Astrocyte (in vitro differentiated cells and primary cell): ENCODE data around the gene SLC25A13. TPM values are rescaled to one million over a fixed set of nuclear protein-coding genes. Genes with fewer than 3 reads are reported as not detected.

Experiments used
- DNase-seq: peaks from one replicate; pipeline ENCODE4 v3.0.0-alpha.2; 2010; ENCODE audit warnings: low read depth
- FAIRE-seq: peaks from 2 replicates; lab custom pipeline; 2011; peaks lifted over from hg19 to GRCh38; lab: Jason Lieb, UNC
- H2AFZ ChIP-seq: 2 replicates; pipeline ENCODE4 v1.6.0; 2012; ENCODE audit warnings: low read depth, low read length, inconsistent platforms
- H3K27ac ChIP-seq: 2 replicates; pipeline ENCODE4 v1.5.1; 2011; ENCODE audit warnings: low read depth, low read length, inconsistent platforms
- H3K27me3 ChIP-seq: 2 replicates; pipeline ENCODE4 v1.6.0; 2011; ENCODE audit warnings: low read length, inconsistent platforms; ENCODE audit not compliant: insufficient read depth
- H3K36me3 ChIP-seq: 2 replicates; pipeline ENCODE4 v1.5.1; 2011; ENCODE audit warnings: low read length, inconsistent platforms; ENCODE audit not compliant: insufficient read depth
- H3K4me1 ChIP-seq: 2 replicates; pipeline ENCODE4 v1.5.1; 2011; ENCODE audit warnings: low read length, inconsistent platforms; ENCODE audit not compliant: insufficient read depth
- H3K4me2 ChIP-seq: 2 replicates; pipeline ENCODE4 v1.6.0; 2012; ENCODE audit warnings: low read length, inconsistent platforms
- H3K4me3 ChIP-seq: 2 replicates; pipeline ENCODE4 v1.5.1; 2011; ENCODE audit warnings: low read depth, mild to moderate bottlenecking, low read length, inconsistent platforms; ENCODE audit not compliant: insufficient read depth
- H3K79me2 ChIP-seq: 2 replicates; pipeline ENCODE4 v1.6.0; 2012; ENCODE audit warnings: mild to moderate bottlenecking, low read length, inconsistent platforms; ENCODE audit not compliant: insufficient read depth
- H3K9ac ChIP-seq: 2 replicates; pipeline ENCODE4 v1.6.0; 2012; ENCODE audit warnings: mild to moderate bottlenecking, low read length, inconsistent platforms
- H3K9me3 ChIP-seq: 2 replicates; pipeline ENCODE4 v1.5.1; 2012; ENCODE audit warnings: low read depth, mild to moderate bottlenecking, low read length, inconsistent platforms; ENCODE audit not compliant: insufficient read depth
- H4K20me1 ChIP-seq: 2 replicates; pipeline ENCODE4 v1.6.0; 2012; ENCODE audit warnings: low read length, inconsistent platforms; ENCODE audit not compliant: insufficient read depth
- H3K27ac Mint-ChIP-seq: one replicate; pipeline ENCODE4 v1.8.0; 2021; ENCODE audit warnings: mild to moderate bottlenecking, mixed read lengths; ENCODE audit not compliant: unreplicated experiment
- H3K27me3 Mint-ChIP-seq: one replicate; pipeline ENCODE4 v1.8.0; 2021; ENCODE audit warnings: low read depth, mixed read lengths; ENCODE audit not compliant: unreplicated experiment
- H3K36me3 Mint-ChIP-seq: one replicate; pipeline ENCODE4 v1.8.0; 2021; ENCODE audit warnings: low read depth, mixed read lengths; ENCODE audit not compliant: unreplicated experiment
- H3K4me1 Mint-ChIP-seq: one replicate; pipeline ENCODE4 v1.8.0; 2021; ENCODE audit warnings: low read depth, mixed read lengths; ENCODE audit not compliant: unreplicated experiment
- H3K4me3 Mint-ChIP-seq: one replicate; pipeline ENCODE4 v1.8.0; 2021; ENCODE audit warnings: mild to moderate bottlenecking, moderate library complexity, mixed read lengths; ENCODE audit not compliant: unreplicated experiment
- H3K9me3 Mint-ChIP-seq: one replicate; pipeline ENCODE4 v1.8.0; 2021; ENCODE audit warnings: mild to moderate bottlenecking, mixed read lengths; ENCODE audit not compliant: unreplicated experiment
- EZH2 ChIP-seq: IDR thresholded peaks from 2 replicates; pipeline ENCODE4 v1.6.1; 2012; ENCODE audit warnings: mild to moderate bottlenecking, low read length, inconsistent platforms; ENCODE audit not compliant: insufficient read depth
- total RNA-seq: library from RNA; stranded (reverse); gene quantifications from 2 replicates; pipeline ENCODE4 v1.2.1, GENCODE V29; 2021
- TF ChIP-seq, protein P1 (sequence below): IDR thresholded peaks from 2 replicates; pipeline ENCODE4 v1.5.1; 2011; ENCODE audit warnings: low read depth, mild to moderate bottlenecking, inconsistent platforms, low read length, moderate library complexity; ENCODE audit not compliant: insufficient read depth

The SLC25A13 gene
- total RNA-seq, 1 donor from 2014 or later = 58.1 TPM

DNA sequence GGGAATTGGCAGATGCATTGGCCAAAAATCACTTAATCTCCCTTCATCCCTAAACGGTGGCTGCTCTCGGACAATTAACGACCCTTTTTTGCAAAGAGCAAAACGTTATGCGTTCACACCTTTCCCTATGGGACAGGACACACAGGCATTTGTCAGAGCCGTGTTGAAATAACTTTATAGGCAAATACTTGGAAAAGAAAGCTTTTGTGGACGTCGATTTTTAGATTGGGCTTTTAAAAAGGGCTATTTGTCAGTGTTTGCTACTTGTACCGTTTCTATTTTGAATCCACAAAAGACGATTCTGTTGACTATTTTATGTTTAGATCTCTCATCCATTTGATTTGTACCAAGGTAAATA, 245.6 kb downstream of the SLC25A13 start:
- Mint-ChIP-seq H3K4me3 (peak overlapping the region; percentile 94), H3K27me3 (peaks cover 4% of the 10 kb centered on the region), H3K9me3 (no peaks in the 10 kb centered on the region), H3K36me3 (no peaks in the 10 kb centered on the region), H3K4me1 (no peaks in the 10 kb centered on the region), H3K27ac (no peak overlapping the region)
- H3K4me1 ChIP-seq = peaks cover 6% of the 10 kb centered on the region
- no peak overlapping the region for H3K27ac ChIP-seq
- H3K9me3 ChIP-seq = no peaks in the 10 kb centered on the region
- FAIRE-seq (no peak), DNase-seq (no peak)
- peaks cover 5% of the 10 kb centered on the region for H3K27me3 ChIP-seq
- H2AFZ ChIP-seq = peak overlapping the region; percentile 95
- no peaks in the 10 kb centered on the region for H3K79me2 ChIP-seq
- no peaks in the 10 kb centered on the region for H4K20me1 ChIP-seq
- peak overlapping the region; percentile 81 for H3K4me3 ChIP-seq
- peak overlapping the region; percentile 73 for H3K9ac ChIP-seq
- TF ChIP-seq EZH2 = no peak
- TF ChIP-seq, protein P1, sequence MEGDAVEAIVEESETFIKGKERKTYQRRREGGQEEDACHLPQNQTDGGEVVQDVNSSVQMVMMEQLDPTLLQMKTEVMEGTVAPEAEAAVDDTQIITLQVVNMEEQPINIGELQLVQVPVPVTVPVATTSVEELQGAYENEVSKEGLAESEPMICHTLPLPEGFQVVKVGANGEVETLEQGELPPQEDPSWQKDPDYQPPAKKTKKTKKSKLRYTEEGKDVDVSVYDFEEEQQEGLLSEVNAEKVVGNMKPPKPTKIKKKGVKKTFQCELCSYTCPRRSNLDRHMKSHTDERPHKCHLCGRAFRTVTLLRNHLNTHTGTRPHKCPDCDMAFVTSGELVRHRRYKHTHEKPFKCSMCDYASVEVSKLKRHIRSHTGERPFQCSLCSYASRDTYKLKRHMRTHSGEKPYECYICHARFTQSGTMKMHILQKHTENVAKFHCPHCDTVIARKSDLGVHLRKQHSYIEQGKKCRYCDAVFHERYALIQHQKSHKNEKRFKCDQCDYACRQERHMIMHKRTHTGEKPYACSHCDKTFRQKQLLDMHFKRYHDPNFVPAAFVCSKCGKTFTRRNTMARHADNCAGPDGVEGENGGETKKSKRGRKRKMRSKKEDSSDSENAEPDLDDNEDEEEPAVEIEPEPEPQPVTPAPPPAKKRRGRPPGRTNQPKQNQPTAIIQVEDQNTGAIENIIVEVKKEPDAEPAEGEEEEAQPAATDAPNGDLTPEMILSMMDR = no peak
- H3K4me2 ChIP-seq = peak overlapping the region; percentile 99
- H3K36me3 ChIP-seq = no peaks in the 10 kb centered on the region

DNA sequence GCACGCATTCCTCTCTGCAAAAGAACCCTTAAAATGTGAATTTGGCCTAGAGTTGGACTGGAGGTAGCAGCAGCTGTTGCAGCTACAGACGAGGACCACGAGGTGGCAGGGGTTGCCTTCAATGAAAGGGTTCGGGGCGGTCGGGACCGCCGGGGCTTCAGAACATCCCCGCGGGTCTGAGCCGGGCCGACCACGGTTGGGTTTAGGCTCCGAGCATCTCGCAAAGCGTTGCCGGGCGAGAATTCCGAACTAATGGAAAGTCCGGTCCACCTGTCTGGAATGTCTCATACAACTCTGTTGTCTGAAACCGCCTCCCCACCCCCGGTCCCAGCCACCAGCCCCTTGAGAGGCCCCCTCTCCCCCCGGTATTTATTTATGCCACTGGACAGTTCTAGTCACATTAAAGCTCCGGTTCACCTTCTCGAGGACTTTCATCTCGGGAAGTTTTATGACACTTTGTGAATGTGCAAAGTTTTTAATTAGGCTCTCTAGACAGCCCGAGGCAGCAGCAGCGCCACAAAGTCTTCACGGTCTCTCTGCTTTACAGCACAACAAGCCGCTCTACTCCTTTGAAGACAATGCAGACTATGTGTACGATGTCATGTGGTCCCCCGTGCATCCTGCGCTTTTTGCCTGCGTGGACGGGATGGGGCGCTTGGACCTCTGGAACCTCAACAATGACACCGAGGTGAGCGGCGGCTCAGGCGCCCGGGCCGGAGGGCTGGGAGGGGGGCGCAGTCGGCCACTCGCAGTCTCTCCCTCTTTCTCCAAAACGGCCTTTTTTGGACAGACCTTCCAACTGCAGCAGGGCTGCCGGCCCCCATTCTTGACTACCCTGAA, 246.2 kb downstream of the SLC25A13 start:
- Histone ChIP-seq H3K79me2 (no peaks in the 10 kb centered on the region), H2AFZ (peak overlapping the region; percentile 95), H4K20me1 (no peaks in the 10 kb centered on the region), H3K27me3 (peaks cover 5% of the 10 kb centered on the region), H3K9me3 (no peaks in the 10 kb centered on the region), H3K4me1 (peaks cover 6% of the 10 kb centered on the region), H3K4me2 (peak overlapping the region; percentile 99), H3K9ac (peak overlapping the region; percentile 73), H3K4me3 (peak overlapping the region; percentile 81), H3K36me3 (no peaks in the 10 kb centered on the region), H3K27ac (no peak overlapping the region)
- Mint-ChIP-seq H3K4me1 (no peaks in the 10 kb centered on the region), H3K36me3 (no peaks in the 10 kb centered on the region), H3K4me3 (peak overlapping the region; percentile 94), H3K27ac (no peak overlapping the region), H3K27me3 (peaks cover 4% of the 10 kb centered on the region), H3K9me3 (no peaks in the 10 kb centered on the region)
- no peak for FAIRE-seq
- TF ChIP-seq EZH2 = no peak
- TF ChIP-seq, protein P1 = peak; percentile 83
- DNase-seq = peak; percentile 16

DNA sequence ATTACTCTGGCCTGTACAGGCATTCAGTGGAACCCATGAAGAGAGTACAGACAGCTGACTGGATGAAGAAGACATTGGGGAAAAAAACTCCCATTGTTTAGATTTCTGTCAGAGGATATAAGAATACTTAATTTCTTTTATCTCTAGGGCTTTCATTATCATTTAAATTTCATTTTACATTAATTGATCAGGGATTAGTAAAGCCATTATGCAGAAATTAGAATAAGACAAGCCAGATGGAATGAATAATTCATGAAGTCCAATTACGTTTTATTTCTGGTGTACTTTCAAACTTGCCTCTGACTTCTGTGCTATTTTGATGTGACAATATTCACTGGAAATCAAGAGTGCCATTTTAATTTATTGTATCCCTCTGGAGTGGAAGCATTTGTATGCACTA, 247.0 kb downstream of the SLC25A13 start:
- no peak for FAIRE-seq
- Mint-ChIP-seq H3K4me1 (no peaks in the 10 kb centered on the region), H3K27ac (no peak overlapping the region), H3K4me3 (no peak overlapping the region), H3K36me3 (no peaks in the 10 kb centered on the region), H3K9me3 (no peaks in the 10 kb centered on the region), H3K27me3 (peaks cover 4% of the 10 kb centered on the region)
- Histone ChIP-seq H3K27me3 (peaks cover 5% of the 10 kb centered on the region), H3K4me2 (no peak overlapping the region), H3K4me3 (no peak overlapping the region), H4K20me1 (no peaks in the 10 kb centered on the region), H3K9ac (no peak overlapping the region), H3K79me2 (no peaks in the 10 kb centered on the region), H3K36me3 (no peaks in the 10 kb centered on the region), H3K27ac (no peak overlapping the region), H3K4me1 (peaks cover 6% of the 10 kb centered on the region), H3K9me3 (no peaks in the 10 kb centered on the region), H2AFZ (no peak overlapping the region)
- TF ChIP-seq EZH2 = no peak
- TF ChIP-seq, protein P1 = no peak
- no peak for DNase-seq
